ENCODE data around the gene SEC14L1. TPM values are rescaled to one million over a fixed set of nuclear protein-coding genes. Genes with fewer than 3 reads are reported as not detected.

SEC14L1 gene
- total RNA-seq, 1 donor, result 101 TPM

GRCh38 chr17:77142689-77143088 is 1.9 kb downstream of the SEC14L1 start:
- H3K4me3 ChIP-seq (ENCODE audit: low read depth, low read length), result peak overlapping the region; percentile 2
- no peak for TF ChIP-seq CTCF (IDR thresholded peaks at IDR 0.05; ENCODE audit: insufficient read depth, low read depth, low read length)
- DNase-seq (ENCODE audit: low read depth), result no peak

- peak overlapping the region; percentile 15 for H3K4me3 ChIP-seq (ENCODE audit: low read depth, low read length)
- DNase-seq (ENCODE audit: low read depth), result no peak
- no peak for TF ChIP-seq CTCF (IDR thresholded peaks at IDR 0.05; ENCODE audit: insufficient read depth, low read depth, low read length)
Observed at GRCh38 chr17:77143306-77143705, 2.5 kb downstream of the SEC14L1 start.

GRCh38 chr17:77144227-77144626 is 3.5 kb downstream of the SEC14L1 start:
- no peak overlapping the region for H3K4me3 ChIP-seq (ENCODE audit: low read depth, low read length)
- no peak for DNase-seq (ENCODE audit: low read depth)
- no peak for TF ChIP-seq CTCF (IDR thresholded peaks at IDR 0.05; ENCODE audit: insufficient read depth, low read depth, low read length)

GRCh38 chr17:77145224-77145611 is 4.4 kb downstream of the SEC14L1 start:
- H3K4me3 ChIP-seq (ENCODE audit: low read depth, low read length), result no peak overlapping the region
- no peak for TF ChIP-seq CTCF (IDR thresholded peaks at IDR 0.05; ENCODE audit: insufficient read depth, low read depth, low read length)
- DNase-seq (ENCODE audit: low read depth), result no peak

- peak; percentile 78 for DNase-seq (ENCODE audit: low read depth)
- H3K4me3 ChIP-seq (ENCODE audit: low read depth, low read length), result peak overlapping the region; percentile 2
- TF ChIP-seq CTCF (IDR thresholded peaks at IDR 0.05; ENCODE audit: insufficient read depth, low read depth, low read length), result peak; percentile 24
Observed at GRCh38 chr17:77145612-77146245, 5.0 kb downstream of the SEC14L1 start.

GRCh38 chr17:77146246-77146632 is 5.5 kb downstream of the SEC14L1 start:
- no peak for TF ChIP-seq CTCF (IDR thresholded peaks at IDR 0.05; ENCODE audit: insufficient read depth, low read depth, low read length)
- no peak overlapping the region for H3K4me3 ChIP-seq (ENCODE audit: low read depth, low read length)

GRCh38 chr17:77146882-77147281 is 6.1 kb downstream of the SEC14L1 start:
- no peak overlapping the region for H3K4me3 ChIP-seq (ENCODE audit: low read depth, low read length)
- no peak for DNase-seq (ENCODE audit: low read depth)
- no peak for TF ChIP-seq CTCF (IDR thresholded peaks at IDR 0.05; ENCODE audit: insufficient read depth, low read depth, low read length)

More at GRCh38 chr17:77146246-77146632, 5.5 kb downstream of the SEC14L1 start:
- DNase-seq (ENCODE audit: low read depth), result no peak
